Activated naive CD4-positive, alpha-beta T cell (primary cell): ENCODE measurements around the gene DOCK8.

ENCODE experiments used
- DNase-seq, 4 experiments: peaks; one replicate each; lab custom pipeline; 2025; lab: John Stamatoyannopoulos, UW

Gene DOCK8

GRCh38 chr9:495739-496138, 281.1 kb downstream of the DOCK8 start:
- no peak for DNase-seq

DNA sequence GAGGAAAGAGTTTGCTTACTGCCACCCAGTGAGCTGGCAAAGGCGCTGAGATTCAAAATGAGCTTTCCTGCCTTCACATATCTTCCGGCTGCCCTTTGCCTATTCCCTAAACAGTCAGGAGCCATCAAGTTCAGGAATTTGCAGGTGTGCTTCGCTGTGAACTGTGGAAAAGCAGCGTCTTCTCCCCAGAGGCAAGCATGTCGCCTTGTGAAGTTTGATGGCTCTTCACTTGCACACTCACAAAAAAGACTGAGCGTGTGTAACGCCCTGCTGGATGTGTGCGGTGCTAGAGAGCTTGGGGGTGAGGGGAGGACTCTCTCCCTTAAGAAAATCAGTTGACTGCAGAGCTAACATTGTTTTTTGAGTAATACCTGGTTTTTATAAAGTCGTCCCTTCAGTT, 288.7 kb downstream of the DOCK8 start:
- DNase-seq = no peak

GRCh38 chr9:503881-504852, 289.5 kb downstream of the DOCK8 start, which contains the start of gene KANK1:
Gene KANK1 (plus strand): TSS chr9:504695.
- peak; percentile 40 to 73 (median 47) for DNase-seq

GRCh38 chr9:504921-505740, 290.5 kb downstream of the DOCK8 start:
- DNase-seq = no peak

GRCh38 chr9:505741-506059, 291.0 kb downstream of the DOCK8 start:
- DNase-seq = no peak

DNA sequence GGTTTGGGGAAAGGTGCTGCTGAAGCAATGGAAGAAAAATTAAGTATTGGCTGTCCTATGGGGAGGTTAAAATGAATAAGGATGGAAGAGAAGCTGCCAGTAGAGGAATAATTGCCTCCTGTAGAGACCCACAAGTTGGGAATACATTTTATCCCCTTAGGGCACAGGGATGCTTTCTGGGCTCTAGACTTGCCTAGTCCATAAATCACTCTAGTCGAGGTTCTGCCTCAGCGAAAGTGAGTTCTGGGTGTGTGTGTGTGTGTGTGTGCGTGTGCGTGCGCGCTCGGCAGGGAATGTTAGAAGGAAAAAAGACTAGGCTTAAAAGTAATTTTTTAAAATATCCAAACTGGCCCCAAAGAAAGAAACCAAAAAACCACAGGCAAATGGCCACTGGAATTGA, 291.6 kb downstream of the DOCK8 start:
- no peak for DNase-seq

GRCh38 chr9:511861-512260, 297.2 kb downstream of the DOCK8 start:
- DNase-seq = no peak

DNA sequence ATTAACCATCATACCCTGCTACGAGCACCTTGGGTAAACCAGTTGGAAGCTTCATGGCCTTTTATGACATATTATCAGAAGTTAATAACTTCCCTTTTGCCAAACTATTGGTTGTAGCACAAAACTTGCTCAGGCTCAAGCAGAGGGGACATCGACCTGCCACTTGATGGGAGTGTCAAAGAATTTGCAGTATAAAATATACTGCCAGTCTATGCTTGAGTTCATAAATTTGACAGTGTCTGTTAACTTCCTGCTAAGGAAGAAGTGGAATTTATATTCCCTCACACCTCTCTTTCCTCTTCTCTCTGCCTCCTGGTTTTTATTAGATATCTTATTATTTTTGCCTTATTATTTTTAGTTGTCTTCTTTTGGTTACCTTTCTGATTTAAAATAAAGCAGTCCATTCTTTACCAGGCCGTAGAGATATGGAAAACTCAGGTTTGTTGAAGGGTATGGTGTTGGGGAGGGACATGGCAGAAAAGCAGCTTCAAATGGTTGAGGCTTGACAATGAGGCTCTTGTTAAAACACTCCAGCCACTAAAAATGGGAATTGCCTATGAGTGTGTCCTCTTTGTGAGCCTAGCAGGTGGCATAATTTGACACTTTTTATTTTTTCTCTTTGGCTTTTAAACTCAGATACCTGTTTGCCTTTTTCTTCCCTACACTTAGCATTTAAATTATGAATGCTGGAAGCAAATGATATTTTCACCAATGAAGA, 298.0 kb downstream of the DOCK8 start:
- DNase-seq = no peak
